IPS DF 19.7 (cell line): ENCODE measurements around the gene C22orf31.
"Not testable (repeated sequence)": the region's sequence is repeated elsewhere in the genome, so short reads cannot be mapped to it uniquely, and the experiment has no call there.

Experiments used
- DNase-seq: peaks from one replicate; pipeline ENCODE4 v3.0.0-alpha.2; 2013; ENCODE audit warnings: low read depth, low spot score

C22orf31 gene

DNA sequence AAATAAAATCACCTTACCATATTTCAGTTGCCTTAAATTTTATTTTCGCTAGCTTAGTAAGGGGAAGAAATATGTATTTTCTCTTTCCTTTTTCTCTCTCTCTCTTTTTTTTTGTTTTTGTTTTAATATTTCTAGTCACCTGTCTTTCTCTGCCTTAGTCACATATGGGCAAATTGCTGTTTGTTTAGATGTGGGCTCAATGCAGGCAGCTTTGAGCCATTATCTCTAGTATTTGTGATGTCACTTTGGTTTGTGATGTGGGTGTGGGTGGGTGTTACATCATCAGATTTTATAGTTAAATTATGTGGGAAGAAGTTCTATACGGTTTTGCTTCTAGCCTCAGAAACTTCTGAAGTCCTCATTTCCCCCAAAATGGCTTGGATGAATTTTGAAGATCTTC, at the start of gene C22orf31:
Gene C22orf31, minus strand, starts transcription at position 59 of the 400 bp plus-strand sequence. Its CDS starts 39 bp downstream, at position 20.
- DNase-seq = no peak

DNA sequence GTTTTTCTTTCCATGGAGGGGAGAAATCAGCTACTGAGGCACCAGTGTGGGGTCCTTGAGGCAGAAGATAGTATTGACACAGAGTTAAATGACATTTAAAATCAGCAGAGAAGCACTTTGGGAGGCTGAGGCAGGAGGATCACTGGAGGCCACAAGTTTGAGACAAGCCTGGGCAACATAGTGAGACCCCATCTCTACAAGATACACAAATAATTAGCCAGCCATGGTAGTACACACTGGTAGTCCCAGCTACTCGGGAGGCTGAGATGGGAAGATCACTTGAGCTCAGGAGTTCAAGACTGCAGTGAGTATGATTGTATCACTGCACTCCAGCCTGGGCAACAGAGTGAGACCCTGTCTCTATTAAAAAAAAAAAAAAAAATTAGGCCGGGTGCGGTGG, 49.3 kb upstream of the C22orf31 start:
- DNase-seq = no peak

DNA sequence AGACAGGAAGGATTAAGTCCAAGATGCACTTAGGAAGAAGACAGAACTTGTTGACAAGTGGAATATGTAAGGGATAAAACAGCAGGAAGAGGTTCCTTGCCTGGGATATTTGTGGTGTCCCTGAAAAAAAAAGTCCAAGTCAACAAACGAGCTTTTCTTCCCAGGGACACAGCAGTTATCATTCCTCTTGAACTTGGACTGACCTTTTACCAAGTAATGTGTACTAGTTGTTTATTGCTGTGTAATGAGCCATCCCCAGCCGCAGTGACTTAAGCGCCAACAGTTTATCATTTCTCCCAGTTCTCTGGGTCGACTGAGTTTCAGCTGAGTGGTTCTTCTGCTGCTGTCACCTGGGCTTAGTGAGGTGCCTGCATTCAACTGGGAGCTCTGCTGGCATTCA, 48.2 kb upstream of the C22orf31 start:
- no peak for DNase-seq

DNA sequence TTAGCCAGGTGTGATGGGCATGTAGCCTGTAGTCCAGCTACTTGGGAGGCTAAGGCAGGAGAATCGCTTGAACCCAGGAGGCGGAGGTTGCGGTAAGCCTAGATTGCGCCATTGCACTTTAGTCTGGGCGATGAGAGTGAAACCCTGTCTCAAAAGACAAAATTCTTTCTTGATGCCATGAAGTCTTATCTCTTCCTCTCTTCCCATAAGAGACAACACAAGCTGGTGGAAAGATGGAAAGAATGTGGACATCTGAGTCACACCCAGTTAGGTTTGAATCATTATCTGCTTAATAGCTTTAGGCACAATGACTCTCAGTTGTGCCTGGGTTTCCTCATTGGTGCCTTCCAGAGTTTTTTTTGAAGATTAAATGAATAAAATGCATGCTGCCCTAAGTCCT, 46.5 kb upstream of the C22orf31 start:
- no peak for DNase-seq

DNA sequence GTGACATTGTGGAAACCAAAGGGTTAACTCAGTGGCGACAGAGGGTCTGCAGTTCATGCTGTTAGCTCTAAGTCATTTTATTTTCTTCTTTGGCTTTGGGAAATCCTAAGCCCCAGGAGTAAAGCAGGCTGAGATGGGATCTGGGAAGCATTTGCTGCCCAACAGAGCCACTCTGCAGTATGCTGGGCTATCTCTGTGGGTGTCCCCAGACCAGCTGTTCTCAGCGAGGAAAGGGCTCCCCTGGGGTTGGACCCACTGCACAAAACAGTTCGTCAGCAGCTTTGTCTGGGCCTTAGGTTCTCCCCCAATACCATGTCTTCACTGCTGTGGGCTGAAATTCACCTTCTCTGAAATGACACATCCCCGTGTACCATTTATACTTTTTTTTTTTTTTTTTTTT, 45.2 kb upstream of the C22orf31 start:
- no peak for DNase-seq

DNA sequence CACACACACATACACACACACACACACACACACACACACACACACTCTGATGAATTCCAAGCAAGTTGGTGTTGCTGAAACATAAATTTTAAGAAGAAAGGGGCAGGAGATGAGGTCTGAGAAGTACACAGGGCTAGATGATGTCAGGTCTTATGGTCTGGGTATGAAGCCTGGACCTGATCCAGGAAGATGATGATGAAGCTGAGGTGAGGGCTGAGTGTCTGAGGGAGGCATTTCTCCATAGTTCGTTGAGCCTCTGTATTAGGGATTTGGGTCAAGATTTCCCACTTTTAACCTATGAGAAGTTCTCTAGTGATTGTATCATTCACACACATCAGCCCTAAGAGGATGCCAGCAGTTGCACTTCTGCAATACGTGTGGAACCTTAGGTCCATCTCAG, 43.8 kb upstream of the C22orf31 start:
- DNase-seq = no peak

DNA sequence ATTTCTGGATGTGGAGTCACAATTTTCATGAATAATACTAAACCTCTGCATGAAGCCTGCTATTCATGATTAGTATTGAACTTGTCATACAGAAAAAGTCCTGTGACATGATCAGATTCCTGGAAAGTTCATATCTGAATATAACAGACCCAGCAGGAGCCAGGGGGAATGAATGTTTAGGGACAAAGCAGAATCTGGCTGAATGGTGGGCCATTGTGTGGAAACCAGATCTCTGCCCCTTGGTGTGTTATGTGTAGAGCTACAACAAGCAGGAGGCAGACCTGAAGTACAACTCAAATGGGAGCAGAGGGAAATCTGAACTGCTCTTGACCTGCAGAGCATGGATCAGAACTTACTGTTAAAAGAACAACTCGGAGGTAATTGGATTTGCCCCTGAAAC, 41.5 kb upstream of the C22orf31 start:
- no peak for DNase-seq

DNA sequence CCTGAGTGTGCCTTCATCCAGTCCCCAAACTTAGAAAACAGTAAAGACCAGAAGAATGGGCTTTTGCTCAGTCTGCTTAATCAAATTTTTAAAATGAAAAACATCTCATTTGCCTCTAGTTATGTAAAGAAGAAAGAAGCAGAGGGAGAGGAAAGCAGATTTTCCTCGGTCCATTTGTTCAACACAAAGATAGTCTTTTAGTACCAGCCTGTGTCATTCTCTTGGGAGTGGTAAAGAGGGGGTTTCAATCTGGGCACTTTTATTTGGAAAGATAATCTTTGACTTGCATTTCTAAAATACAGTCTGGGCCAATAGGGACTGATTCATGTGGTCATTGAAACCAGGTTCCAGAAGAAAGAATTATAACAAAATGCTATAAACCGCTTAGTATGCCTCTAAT, 40.7 kb upstream of the C22orf31 start:
- DNase-seq = no peak

DNA sequence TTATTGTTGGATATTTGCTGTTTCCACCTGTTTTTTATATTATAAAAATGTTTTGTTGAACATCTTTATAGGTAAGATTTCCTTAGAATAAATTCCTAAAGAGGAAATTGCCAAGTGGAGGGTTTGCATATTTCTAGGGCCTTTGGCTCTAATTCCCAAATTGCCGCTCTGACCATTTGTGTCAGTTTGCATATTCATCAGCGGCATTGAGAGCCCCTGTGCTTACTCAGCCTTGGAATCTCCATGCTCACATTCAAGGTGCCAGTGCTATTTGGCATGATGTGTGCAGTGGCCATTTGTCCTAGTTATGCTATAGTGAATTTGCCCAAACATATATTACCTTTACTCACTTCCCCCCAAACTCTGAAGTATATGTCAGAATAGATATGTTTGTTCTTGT, 36.7 kb upstream of the C22orf31 start:
- no peak for DNase-seq

DNA sequence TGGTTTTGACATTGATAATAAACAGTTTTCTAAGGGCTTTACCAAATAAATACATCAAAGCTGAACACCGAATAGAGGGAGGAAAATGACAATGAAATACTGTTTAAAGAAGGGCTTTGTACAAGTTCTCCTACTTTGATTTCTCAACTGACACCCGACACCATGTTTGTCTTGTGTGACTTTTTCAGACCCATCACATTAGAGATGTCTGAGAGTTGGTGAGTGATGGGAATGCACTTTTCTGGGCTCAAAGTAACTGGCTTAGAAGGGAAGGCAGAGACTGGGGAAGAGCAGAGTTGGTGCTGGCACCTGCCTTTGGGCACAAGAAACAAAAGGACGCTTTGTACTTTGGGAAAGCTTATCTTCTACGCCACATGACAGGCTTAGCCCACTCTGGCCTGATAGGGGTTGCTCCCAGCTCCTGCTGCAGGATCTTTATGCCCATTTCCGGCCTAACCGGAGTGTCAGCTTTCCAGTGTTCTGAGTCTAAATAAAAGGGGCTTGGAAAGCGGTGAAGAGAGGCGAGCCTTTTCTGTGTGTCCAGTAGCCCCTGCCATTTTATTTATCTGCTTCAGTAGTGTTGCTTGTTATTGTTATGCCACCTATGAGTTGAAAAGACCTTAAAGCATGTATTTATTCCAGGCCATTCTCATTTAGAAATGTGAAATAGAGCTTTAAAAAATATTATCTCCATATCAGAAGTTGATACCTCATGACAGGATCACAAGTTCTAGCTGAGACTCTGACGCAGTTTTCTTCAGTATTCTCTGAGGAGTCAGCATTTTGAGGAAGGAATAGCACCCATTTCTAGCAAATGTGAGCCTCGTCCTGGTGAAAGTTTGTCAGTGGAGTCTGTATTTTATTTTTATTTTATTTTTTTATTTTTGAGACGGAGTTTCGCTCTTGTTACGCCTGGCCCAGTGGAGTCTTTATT, 35.4 kb upstream of the C22orf31 start:
- no peak for DNase-seq

DNA sequence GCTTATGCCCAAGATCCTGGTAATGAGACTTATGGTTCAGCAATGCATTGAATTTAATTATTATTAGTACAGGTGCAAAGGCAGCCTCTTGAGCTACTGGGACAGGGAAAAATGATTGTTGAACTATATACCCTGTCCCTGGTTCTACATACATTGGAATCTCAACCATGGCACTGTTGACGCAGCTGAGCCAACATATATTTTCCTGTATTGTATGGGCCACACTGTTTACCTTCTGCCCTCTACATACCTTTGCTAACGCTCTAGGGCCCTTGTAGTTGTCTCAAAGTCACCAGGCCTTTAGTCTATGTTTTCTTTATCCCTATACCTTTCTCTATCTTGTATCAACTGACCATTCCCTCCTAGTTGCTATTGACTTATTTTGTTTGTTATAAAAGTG, 33.8 kb upstream of the C22orf31 start:
- DNase-seq = no peak

DNA sequence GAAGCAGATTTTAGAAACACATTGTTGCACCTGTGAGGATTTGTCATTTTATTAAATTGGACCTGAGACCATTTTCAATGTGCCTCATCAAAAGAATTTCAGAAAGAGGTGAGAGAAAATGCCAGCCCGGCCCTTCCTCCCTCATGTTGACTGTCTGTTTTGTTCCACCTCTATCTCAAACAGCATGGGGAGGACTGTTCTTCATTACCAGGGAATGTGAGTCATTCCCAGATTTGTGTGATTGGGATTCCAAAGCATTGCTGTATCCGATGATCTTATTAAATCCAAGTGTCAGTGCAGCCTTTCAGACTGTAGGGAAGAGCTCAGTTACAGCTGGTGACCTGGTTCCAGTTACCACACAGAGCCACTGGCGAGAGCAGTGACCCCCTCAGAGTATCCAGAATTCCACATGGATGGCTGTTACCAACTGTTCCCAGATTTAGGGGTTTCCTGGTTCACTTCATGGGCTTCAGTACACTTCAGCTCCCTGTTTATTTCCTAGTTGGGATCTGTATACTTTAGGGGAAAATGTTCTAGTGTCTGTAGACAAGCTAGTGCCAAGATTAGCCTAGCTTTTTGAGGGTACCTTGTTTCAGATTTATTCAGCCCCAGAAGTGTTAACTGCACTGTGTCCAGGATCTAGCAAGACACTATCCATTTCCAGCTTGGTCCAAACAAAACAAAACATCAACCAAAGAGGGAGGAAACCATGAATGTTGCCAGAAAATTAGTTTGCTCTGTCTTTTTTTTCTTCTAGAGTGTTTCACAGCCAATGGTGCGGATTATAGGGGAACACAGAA, 32.1 kb upstream of the C22orf31 start:
- DNase-seq = no peak

DNA sequence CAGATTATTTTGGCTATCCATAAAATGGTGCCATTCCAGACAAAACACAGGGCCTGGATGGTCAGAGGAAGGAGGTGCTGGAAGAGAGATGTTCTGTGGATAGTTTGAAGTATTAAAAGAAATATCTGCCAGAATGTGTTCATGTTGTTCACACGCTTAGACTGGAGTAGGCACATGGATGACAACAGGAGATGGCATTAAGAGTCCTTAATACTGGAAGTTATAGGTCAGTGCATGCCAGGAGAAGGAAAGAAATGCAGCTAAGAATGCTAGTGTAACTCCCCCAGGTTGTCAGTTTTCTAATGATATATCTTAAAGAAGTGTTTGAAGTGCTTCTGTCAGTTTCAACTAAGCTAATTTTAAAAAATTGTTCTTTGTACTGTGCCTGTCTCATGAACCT, 31.4 kb upstream of the C22orf31 start:
- DNase-seq = no peak

DNA sequence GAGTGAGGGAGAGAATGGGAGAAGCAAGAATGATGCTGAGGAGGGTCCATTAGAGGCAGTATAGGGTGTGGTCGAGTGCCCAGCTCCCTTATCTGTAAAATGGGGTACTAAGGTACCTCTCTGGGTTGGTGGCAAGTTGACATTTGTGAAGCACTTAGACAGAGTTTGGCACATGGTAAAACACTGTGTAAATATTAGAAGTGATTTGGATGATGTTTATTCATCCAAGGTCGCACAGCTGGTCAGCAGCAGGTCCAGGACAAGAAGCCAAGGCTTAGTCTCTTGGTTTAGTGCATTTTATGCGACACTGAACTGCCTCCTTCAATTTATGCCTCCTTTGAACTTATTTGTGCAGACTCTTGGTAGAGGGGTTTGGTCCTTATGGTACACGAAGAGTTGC, 30.6 kb upstream of the C22orf31 start:
- no peak for DNase-seq

DNA sequence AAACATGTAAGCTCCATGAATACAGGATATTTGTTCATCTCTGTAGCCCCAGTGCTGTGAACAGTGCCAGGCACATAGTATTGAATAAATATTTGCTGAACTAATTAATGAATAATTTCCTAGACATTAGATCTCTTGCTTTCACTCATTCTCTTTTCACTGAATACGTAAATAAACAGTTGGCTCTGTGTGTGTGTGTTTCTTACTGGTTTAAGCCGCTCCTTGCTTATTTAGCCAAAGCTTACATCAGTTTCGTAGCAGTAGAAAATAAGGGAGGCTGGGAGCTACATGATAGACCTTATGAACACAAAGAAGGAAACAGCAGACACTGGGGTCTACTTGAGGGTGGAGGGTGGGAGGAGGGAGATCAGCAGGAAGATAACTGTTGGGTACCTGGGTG, 28.4 kb upstream of the C22orf31 start:
- no peak for DNase-seq

DNA sequence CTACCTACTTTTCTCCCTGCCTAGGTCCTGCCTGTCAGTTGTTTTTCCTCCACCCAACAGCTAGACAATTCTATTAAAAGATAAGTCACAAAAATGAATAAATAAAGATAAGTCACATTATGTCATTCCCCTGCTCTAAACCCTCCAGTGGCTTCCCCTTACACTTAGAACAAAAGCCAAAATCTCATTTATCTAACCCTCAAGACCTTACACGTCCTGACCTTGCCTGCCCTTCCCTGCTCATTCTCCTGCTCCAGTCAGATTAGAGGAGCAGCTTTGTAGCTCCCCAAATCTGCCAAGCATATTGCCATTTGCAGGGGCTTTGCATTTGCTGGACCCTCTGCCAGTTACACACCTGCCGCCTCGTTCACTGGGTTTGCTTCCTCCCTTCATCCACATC, 27.9 kb upstream of the C22orf31 start:
- no peak for DNase-seq

DNA sequence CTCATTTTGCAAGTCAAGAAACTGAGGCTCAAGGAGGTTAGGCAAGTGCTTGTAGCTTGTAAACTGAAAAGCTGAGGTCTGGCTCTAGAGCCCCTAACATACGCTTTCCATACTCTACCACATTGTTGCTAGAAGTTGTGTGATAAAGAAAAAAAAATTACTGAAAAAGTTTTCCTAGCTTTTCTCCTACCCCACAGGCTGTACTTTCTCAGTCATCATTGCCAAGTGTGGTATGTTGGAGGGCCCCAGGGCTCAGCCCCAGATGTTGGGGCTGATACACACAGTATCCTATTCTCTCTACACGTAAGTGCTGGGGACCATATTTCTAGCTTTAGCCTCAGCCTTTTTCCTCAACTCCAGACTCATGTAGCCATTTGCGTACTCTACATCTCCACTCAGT, 27.2 kb upstream of the C22orf31 start:
- DNase-seq = no peak

DNA sequence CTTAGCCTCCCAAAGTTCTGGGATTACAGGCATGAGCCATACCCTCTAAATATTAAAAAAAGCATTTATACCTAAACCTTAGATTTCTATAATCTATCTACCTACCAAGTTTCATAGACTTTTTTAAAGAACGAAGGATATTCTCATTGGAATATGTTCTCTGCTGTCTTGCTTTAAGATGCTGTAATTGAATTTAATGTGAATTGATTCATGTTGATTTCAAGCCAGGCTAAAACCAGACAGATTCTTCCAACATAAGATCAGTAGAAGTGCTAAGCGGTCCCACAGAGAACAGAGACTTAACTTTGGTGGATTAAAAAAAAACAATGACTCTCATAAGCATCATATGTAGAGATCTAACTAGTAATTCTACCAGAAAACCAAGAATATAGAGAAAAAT, 25.4 kb upstream of the C22orf31 start:
- no peak for DNase-seq

DNA sequence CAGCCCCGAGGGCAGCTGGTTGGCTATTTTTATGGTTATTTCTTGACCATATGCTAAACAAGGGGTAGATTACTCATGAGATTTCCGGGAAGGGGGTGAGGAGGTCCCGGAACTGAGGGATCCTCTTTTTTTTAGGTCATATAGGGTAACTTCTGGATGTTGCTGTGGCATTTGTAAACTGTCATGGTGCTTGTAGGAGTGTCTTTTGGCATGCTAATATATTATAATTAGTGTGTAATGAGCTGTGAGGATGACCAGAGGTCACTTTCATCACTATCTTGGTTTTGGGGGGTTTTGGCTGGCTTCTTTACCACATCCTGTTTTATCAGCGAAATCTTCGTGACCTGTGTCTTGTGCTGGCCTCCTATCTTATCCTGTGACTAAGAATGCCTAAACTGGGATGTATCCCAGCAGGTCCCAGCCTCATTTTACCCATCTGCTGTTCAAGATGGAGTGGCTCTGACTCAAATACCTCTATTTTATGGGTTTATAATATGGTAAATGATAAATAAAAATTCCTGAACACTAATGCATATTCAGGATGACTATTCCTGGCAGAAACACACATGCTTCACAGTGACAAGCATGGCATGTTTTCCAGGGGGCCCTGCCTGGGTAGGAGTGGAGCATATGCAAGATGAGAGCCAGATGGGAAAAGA, 22.4 kb upstream of the C22orf31 start:
- no peak for DNase-seq

DNA sequence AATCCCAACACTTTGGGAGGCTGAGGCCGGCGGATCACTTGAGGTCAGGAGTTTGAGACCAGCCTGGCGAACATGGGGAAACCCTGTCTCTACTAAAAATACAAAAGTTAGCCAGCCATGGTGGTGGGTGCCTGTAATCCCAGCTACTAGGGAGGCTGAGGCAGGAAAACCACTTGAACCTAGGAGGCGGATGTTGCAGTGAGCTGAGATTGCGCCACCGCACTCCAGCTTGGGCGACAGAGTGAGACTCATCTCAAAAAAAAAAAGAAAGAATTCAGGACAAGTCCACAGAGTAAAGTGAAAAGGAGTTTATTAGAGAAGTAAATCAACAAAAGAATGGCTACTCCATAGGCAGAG, 21.9 kb upstream of the C22orf31 start:
- not testable (repeated sequence) for DNase-seq

DNA sequence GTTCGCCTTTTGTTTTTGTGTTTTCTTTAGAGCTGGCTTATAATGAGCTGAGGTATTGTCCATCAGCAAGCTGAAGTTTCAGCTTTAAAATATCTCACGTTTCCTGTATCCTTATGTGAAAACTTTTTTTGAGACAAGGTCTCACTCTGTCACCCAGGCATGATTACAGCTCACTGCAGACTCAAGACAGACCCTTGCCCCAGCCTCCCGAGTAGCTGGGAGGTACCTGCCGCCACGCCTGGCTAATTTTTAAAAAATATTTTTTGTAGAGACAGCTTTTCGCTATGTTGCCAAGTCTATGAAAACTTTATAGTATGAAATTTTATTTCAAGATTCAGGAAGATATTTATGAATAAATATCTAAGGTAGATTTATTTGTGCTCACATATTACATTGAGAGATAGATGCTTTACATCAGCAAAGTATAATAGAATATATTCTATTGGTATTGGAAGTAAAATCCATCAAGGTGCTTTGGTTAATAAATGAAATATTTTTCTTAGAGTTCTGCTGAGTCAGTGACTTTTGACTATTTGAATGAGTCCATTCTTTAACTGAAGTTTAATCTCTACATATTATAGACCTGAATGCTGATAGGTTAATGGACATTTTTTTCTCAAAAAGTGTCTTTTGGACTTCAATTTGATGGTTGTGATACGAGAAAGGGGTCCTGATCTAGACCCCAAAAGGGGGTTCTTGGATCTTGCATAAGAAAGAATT, 21.4 kb upstream of the C22orf31 start:
- DNase-seq = no peak
